Islet of Langerhans (tissue), 1 donor: Measurements from ENCODE around the gene GGA3.
"Not testable (repeated sequence)": the region's sequence is repeated elsewhere in the genome, so short reads cannot be mapped to it uniquely, and the experiment has no call there.

ENCODE experiments used
- FAIRE-seq: peaks from one replicate; lab custom pipeline; 2011; peaks lifted over from hg19 to GRCh38; lab: Jason Lieb, UNC

Gene GGA3

GRCh38 chr17:75261336-75262111, at the start of gene GGA3, which contains the start of gene MRPS7:
GGA3 (minus strand) TSS chr17:75261606; CDS start chr17:75261587, 19 bp downstream.
MRPS7 (plus strand) TSS chr17:75261879; CDS start chr17:75261901, 22 bp downstream.
- FAIRE-seq: no peak

DNA sequence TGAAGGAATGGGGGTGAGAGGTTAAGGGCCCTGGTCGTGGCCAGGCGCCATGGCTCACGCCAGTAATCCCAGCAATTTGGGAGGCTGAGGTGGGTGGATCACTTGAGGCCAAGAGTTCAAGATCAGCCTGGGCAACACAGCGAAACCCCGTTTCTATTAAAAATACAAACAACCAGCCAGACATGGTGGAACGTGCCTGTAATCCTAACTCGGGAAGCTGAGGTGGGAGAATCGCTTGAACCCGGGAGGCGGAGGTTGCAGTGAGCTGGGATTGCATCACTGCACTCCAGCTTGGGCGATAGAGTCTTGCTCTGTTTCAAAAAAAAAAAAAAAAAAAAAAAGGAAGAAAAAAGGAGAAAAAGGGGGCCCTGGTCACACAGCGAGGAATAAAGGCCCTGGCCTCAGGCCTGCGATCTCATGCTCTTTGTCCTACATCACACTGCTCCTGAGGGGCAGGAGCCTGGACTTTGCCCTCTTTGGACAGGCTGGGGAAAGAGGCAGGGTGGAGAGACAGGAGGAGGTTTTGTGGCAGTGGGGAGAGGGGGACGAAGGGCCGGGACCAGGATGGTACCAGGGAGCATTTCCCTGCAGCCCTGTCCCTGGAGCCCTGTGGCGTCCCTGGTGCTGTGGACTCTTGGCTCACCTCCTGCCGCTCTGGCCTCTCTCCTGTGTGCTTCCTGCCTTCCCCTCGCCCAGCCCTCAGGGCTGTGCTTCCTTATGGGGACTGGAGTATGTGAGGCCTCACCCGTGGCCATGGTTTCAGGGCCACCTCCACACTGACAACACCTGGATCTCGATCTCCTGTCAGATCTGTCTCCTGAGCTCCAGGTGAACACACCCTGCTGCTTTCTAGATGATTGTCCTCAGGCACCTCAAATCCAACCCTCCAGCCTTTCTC, 47.6 kb upstream of the GGA3 start:
- FAIRE-seq: no peak

- no peak for FAIRE-seq
Observed at GRCh38 chr17:75307957-75308731, 46.7 kb upstream of the GGA3 start.

- FAIRE-seq: no peak
Observed at GRCh38 chr17:75301502-75302206, 40.2 kb upstream of the GGA3 start.

GRCh38 chr17:75301049-75301448, 39.6 kb upstream of the GGA3 start:
- no peak for FAIRE-seq

DNA sequence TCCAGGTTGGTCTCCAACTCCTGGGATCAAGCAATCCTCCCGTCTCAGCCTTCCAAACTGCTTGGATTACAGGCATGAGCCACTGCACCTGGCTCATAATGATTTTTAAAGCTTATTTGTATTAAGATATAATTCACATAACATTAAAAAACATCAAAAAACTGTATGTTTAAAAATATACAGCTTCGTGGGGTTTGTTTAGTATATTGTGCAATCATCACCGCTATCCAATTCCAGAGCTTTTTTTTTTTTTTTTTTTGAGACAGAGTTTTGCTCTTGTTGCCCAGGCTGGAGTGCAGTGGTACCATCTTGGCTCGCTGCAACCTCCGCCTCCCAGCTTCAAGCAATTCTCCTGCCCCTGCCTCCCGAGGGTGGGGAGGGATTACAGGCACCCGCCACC, 38.9 kb upstream of the GGA3 start:
- FAIRE-seq: no peak

- no peak for FAIRE-seq
Observed at GRCh38 chr17:75295201-75296158, 34.1 kb upstream of the GGA3 start.

DNA sequence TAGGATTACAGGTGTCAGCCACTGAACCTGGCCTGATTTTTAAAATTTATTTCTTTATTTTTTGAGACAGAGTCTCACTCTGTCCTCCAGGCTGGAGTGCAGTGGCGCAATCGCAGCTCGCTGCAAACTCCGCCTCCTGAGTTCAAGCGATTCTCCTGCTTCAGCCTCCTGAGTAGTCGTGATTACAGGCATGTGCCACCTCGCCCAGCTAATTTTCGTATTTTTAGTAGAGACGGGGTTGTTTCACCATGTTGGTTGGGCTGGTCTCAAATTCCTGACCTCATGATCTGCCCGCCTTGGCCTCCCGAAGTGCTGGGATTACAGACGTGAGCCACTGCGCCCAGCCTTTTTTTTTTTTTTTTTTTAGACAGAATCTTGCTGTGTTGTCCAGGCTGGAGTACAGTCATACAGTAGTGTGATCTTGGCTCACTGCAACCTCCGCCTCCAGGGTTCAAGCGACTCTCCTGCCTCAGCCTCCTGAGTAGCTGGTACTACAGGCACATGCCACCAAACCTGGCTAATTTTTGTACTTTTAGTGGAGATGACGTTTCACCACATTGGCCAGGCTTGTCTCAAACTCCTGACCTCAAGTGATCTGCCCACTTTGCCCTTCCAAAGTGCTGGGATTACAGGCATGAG, 31.5 kb upstream of the GGA3 start:
- FAIRE-seq: not testable (repeated sequence)

GRCh38 chr17:75289832-75290337, 28.5 kb upstream of the GGA3 start:
- no peak for FAIRE-seq

- FAIRE-seq: no peak
Observed at GRCh38 chr17:75289115-75289831, 27.9 kb upstream of the GGA3 start, which contains the start of gene SLC25A19. SLC25A19 (minus strand) TSS chr17:75289433; CDS start chr17:75286764, 2,669 bp downstream.

DNA sequence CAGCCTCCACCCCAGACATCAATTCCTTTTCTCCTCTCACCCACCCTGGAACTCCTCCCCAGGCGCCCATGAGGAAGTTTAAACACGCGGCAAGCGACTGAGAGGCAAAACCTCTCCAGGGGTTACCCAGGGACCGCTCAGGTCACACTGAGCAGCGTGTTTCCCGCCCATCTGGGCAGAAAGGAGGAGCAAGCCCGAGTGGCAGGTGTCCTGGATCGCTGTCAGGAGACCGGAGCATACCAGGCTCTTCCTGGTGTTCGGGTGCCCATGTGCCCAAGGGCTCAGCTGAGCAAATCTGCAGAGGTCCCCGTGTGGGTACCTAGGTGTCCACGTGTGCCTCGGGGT, 27.3 kb upstream of the GGA3 start:
- no peak for FAIRE-seq

DNA sequence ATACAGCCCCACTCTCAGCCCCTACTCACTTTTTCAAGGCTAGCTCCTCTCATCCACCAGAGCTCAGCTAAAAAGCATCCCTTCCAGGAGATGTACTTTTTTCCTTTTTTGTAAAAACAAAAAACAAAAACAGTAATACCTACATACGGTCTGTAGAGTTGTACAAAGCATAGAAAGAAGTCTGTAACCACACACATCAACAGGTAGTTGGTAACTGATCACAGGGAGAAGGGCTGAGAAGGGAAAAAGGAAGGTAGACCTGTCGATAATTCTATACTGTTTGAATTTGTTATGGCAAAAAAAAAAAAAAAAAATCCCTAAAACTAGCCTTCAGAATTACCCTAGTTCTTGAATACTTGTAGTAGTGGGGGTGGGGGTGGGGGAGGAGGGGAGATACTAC, 27.0 kb upstream of the GGA3 start:
- no peak for FAIRE-seq

DNA sequence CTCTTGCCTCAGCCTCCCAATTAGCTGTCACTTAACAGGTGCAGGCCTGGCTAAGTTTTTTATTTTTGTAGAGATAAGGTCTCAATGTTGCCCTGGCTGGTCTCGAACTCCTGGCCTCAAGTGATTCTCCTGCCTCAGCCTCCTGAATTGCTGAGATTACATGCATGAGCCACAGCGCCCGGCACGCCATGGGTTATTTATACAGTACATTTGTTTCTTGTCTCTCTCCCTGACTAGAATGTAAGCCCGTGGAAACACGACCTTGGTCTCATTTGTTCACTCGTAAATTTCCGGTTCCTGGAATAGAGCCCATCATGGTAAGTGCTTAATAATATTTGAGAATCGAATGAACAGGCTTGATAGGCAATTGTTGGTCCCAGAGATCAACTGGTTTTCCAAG, 25.8 kb upstream of the GGA3 start:
- FAIRE-seq: no peak

DNA sequence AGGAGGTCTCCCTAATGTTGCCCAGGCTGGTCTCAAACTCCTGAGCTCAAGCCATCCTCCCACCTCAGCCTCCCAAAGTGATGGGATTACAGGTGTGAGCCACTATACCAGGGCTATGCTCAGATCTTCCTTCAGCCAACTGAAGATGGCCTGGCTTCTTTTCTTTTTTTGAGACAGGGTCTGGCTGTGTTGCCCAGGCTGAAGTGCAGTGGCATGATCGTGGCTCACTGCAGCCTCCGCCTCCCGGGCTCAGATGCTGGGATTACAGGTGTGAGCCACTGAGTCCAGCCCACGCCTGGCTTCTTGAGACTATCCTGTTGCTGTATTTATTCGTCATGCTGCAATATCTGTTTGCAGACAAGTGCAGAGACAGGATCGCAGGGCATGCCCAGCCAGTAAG, 23.7 kb upstream of the GGA3 start:
- FAIRE-seq: no peak

GRCh38 chr17:75280189-75280588, 18.8 kb upstream of the GGA3 start:
- not testable (repeated sequence) for FAIRE-seq

- no peak for FAIRE-seq
Observed at GRCh38 chr17:75277664-75278071, 16.3 kb upstream of the GGA3 start.

GRCh38 chr17:75273977-75274708, 12.7 kb upstream of the GGA3 start:
- FAIRE-seq: no peak

- no peak for FAIRE-seq
Observed at GRCh38 chr17:75272848-75273184, 11.4 kb upstream of the GGA3 start.
